ENCODE results near the gene FAM219A.
"Not testable (repeated sequence)": the region's sequence is repeated elsewhere in the genome, so short reads cannot be mapped to it uniquely, and the experiment has no call there.

Gene FAM219A

DNA sequence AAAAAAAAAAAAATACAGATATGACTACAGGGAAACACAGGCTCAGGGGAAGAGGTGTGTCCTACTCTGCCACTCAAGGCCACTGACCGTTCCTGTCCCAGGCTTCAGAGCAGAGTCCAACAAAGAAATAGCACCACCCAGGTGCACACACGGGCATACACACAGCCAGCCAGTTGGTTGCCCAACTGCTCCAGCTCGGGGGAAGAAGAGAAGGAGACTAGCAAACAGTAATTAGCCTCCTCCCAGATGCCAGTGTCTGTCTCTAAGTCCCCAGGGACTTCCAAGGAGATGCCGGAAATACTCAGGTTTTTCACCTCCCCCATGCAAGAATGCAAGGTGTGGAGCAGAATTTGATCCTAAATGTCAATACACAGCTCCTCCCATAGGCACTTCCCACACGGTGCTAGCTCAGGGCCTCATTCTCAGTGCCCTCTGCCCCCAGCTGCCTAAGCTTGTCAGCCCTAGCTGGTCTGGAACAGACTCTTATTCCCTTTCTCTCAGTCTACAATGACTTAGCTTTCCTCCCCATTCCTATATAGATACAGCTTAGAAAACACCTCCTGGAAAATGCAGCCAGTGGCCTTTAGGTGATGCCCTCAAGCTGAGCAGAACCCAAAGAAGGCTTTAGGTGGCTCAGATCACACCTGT, 83.3 kb downstream of the FAM219A start:
- no peak for DNase-seq

DNA sequence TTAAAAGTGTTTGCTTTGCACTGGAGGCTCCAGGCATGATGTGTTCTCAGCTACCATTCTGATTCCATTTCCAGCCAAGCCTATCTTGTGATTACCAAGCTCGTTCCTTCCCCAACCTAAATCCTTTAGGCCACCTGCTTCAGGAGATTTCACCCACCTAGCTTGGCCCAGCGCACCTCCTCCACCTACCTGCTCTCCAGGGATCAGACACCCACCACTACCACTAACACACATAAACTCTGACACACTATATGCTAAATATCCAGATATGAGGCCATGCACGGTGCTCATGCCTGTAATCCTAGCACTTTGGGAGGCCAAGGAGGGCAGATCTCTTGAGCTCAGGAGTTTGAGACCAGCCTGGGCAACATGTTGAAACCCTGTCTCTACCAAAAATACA, 84.0 kb downstream of the FAM219A start:
- DNase-seq: no peak

DNA sequence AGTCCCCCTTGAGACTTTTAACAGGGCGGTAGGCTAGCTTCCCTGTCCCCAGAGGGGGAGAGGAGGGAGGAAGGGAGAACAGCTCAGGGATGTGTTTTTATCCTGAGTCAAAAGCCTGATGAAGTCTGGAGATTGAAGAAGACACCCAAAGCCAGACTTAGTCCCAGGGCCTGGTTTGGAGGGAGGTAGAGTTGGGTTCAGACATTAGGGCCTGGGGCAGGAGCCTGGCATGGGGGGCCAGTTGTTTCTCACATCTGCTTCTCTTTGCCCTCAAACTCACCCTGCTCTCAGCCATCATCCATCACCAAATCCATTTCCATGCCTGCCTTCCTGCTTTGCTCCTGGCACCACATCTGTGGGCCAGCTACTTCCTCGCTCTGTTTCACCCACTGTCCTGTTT, 84.6 kb downstream of the FAM219A start:
- DNase-seq: no peak

DNA sequence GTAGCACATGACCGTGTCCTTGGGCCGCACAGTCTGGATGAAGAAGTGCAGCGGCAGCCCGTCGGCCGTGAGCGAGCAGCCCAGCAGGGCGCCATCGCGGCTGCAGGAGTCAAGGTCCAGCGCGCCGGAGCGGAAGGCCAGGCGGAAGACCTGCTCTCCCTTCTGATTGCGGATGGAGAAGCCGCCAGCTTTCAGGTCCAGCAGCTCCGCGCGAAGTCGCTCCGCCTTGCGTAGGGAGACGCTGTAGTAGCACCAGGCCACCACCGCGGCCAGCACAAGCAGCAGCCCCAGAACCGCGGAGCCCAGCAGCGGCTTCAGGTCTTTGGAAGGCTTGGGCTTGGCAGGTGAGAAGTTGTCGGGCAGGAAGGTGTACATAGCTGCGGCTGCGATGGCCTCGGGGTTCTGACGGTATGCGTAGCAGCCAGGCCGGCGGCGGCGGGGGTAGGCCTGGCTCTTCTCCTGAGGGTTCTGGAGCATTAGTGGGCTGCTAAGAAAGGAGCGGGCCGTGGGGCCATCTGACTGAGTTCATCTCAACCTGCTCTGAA, 85.8 kb downstream of the FAM219A start:
- no peak for DNase-seq

DNA sequence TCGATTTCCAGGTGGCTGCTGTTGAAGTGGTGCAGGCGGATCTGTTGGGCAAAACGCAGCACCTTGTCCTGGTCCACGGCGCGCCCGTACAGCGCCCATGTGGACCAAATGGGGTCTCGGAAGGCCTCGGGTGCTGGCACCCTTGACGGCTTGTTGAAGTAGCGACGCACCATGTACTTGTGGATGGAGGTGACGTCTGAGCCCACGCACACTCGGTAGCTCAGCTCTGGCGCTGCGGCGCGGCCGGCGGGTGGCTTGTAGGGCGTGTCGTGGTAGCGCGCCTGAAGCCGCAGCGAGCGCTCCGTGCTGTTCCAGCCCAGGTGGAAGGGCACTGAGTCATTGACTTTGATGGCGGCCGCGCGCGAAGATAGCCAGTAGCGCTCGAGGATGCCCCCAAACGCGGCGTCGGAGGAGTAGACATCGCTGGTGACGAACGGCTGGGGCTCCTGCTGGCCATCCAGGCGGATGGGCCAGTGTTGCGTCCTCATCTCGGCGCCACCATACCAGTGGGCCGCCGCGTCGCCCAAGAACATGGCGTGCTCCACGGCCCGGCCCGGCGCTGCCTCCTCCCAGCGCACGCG, 86.4 kb downstream of the FAM219A start:
- no peak for DNase-seq

DNA sequence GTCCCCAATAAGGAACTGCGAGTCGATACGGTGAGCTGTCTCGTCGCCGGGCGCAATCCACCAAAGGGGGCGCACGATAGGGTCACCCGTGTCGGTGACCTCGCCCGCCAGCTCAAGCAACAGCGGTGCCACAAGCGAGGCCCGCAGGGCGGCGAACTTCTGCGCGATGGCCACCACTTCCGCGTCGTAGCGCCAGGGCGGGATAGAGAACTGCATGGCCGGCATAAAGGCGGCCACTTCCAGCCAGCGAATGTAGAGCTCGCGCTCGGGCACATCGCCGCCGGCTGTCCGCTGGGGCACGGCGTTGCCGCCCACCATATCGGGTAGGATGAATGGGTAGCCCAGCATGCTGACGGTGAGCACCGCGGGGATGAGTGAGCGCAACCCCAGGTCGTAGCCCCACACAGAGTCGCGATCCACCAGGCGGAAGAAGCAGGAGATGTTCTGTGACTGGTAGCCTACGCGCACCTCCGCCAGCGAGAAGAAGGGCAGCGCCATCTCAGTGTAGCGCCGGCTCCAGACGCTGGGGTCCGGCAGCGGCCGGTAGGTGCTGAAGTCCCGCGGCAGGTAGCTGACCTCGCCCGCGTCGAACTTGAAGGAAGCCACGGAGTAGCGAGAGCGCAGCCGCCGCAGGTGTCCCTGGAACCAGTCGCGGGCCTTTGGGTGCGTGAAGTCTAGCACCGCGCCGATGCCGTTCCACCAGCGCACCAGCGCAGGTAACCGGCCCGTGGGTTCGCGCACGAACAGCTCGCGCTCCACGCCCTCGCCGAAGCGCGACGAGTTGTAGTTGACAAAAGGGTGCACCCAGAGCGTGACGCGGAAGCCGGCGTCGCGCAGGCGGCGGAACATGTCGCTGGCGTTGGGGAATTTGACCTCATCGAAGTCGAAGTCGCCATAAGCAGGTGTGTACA, 87.1 kb downstream of the FAM219A start:
- peak; percentile 28 to 36 for DNase-seq

DNA sequence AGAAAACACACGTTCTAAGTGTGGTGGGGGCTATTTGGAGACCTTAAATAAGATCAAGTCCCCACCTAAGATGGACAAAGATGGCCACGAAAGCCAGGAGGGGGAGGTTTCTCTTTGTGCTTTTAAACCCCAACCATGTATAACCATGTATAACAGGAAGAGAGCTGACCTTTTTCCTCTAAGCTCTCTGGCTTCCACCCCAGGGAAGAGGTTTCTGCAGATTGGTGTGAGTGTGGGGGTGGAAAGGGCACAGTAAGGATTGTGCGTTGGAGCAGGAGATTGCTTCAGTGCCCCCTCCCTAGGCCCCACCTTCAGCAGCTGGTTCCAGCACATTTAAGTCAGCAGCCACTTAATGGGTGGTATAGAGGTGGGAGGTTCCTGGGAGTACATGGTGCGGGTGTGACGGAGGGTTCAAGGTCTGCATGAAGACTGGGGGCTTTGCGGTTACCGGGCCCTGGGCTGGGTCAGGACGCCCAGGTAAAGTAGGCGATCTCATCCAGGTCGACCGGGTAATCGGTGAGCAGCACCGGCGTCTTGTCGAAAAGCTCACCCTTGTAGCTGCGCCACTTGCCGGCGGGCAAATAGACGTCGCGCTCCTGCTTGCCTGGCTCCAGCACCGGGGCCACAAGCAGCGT, 87.9 kb downstream of the FAM219A start:
- no peak for DNase-seq

DNA sequence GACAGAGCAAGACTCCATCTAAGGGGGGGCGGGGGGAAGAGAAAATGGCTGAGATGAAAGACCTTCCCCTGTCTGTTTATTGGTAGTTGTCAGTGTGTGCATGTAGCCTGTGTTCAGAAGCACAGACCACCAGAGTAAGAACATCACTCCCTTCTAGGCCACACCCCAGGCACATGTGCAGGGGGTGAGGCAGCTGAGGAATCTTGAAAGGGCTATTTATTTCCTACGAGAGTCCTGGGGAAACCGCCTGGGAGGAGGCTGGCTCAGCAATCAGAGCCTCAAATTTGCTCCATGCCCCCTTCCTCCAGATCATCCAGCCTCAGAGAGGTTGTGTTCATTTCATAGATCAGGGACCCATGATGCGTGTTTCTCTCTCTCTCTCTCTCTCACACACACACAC, 88.7 kb downstream of the FAM219A start:
- DNase-seq: no peak

DNA sequence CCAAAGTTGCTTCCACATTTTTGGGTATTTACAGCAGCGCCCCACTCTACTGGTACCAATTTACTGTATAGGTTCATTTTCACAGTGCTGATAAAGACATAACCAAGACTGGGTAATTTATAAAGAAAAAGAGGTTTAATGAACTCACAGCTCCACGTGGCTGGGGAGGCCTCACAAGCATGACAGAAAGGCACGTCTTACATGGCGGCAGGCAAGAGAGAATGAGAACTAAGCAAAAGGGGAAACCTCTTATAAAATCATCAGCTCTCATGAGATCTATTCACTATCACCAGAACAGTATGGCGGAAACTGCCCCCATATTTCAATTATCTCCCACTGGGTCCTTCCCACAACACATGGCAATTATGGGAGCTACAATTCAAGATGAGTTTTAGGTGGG, 89.6 kb downstream of the FAM219A start:
- DNase-seq: not testable (repeated sequence)

DNA sequence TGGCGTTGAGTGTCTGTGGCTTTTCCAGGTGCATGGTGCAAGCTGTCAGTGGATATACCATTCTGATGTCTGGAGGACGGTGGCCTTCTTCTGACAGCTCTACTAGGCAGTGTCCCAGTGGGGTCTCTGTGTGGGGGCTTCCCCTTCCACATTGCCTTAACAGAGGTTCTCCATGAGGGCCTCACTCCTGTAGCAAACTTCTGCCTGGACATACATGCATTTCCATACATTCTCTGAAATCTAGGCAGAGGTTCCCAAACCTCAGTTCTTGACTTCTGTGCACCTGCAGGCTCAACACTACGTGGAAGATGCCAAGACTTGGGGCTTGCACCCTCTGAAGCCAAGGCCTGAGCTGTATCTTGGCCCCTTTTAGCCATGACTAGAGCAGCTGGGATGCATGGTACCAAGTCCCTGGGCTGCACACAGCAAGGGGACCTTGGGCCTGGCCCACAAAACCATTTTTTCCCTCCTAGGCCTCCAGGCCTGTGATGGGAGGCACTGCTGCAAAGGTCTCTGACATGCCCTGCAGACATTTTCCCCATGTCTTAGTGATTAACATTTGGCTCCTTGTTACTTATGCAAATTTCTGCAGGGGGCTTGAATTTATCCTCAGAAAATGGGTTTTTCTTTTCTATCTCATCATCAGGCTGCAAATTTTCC, 90.5 kb downstream of the FAM219A start:
- DNase-seq: not testable (repeated sequence)

DNA sequence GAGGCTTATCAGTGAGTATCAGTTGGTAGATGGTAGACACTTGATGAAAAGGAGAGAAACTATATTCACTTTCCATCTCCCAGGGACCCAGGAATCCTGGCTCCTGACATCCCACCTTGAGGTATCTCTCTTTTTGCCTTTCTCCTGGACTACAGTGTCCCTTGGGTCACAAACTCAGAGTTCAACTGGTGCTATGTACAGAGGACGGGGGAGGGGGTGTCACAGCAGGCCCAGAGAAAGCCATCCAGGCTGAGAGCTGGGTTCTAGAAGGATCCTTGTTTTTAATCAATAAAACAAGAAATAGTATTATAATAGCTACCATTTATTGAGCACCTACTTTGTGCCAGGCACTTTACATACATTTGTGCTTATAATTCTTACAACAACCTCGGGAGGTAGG, 92.0 kb downstream of the FAM219A start:
- DNase-seq: no peak

DNA sequence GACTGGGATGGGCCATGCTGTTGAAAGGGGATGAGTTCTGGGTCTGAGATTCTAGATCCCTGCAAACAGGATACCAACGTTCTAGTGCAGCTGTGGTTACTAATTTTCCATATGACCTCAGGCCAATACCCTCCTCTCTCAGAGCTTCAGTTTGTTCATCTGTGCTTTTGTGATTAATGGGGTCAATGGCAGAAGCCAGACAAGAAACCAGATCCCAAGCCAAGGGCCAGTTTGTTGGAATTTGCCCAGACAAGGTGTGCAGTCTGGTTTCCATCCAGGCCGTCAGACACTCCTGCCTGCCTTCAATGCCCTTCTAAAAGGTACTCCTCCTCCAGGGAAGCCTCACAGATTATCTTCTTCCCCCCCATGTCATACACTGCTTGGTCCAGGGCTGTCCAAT, 93.1 kb downstream of the FAM219A start:
- no peak for DNase-seq

DNA sequence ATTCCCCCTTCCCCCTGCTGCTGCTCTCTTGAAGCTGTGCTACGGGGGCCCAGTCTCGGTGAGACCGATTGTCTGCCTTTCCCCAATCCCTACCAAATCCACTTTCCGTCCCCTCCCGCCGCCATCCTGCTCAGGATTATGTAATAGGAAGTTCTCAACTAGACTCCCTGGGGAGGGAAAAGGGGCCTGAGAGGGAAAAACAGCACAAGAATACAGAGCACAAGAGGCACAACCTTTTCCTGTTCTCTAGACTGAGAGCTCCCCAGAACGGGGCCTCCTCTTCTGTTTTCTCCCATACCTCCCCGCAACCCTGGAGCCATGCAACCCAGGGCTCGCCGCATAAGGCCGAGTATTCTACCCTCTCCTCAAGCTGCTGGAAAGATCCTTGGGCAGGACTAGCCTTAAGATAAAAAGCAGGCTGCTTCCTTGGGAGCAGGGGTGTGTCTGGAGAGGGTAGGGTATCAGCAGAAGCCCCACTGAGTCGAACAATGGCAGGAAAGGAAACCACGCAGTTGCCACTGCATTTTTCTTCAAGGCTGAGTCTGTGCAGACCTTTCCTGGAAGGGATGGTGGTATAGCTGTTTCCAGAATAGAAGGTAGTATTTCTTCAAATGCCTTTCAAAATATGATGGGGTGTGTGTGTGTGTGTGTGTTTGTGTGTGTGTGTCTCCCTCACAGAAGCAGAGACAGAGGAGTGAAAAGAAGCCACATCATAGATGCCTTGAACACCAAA, 94.6 kb downstream of the FAM219A start:
- DNase-seq: no peak

DNA sequence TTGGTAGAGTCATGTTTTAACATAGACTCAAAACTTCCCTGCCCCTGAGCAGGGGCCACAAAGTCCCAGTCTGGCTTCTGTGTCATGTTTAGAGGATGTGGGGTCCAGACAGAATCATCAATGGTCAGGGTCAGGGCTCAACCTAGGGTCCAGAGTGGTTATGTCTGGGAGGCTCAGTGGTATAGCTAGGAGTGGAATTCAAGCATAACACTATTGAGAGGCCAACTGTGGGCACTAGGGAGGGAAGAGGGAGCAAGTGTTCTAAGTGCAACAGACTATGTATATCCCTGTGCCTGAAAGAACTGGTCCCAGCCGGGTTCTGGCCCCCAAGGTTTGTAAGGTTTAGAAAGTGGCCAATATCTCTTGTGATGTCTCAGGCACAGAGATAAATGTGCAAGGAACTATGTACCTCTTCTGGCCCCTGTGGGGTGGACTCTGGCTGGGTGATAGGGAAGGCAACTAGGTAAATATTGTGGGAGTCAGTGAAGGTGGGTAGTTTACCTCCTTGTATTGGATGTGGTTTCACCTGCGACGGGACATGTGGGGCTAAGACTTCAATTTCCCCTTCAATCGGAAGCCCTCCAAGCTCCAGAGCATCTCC, 95.7 kb downstream of the FAM219A start:
- no peak for DNase-seq

DNA sequence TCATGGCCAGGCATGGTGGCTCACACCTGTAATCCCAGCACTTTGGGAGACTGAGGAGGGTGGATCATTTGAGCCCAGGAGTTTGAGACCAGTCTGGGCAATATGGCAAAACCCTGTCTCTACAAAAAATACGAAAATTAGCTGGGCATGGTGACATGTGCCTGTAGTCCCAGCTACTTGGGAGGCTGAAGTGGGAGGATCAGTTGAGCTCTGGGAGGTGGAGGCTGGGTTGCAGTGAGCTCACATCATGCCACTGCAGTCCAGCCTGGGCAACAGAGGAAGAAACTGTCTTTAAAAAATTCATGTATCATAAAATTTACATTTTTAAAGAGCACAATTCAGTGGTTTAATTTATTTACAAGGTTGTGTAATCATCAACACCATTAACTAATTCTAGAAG, 105.4 kb downstream of the FAM219A start:
- not testable (repeated sequence) for DNase-seq

DNA sequence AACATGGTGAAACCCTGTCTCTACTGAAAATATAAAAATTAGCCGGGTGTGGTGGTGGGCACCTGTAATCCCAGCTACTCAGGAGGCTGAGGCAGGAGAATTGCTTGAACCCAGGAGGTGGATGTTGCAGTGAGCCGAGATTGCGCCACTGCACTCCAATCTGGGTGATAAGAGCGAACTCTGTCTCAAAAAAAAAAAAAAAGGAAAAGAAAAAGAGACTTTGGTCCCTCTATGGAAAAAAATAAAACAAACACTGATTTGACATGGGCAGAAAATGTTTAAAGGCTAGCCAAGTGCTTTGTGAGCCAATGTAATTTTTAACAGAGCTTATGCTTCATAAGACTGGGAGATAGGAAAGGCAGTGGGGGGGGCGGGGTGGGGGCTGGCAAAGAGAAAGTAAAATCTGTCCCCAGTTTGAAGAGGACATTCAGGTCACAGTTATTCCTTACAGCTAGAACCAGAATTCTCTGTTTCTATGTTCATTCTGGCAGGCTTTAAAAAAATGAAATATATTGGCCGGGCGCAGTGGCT, 106.2 kb downstream of the FAM219A start:
- DNase-seq: not testable (repeated sequence)

DNA sequence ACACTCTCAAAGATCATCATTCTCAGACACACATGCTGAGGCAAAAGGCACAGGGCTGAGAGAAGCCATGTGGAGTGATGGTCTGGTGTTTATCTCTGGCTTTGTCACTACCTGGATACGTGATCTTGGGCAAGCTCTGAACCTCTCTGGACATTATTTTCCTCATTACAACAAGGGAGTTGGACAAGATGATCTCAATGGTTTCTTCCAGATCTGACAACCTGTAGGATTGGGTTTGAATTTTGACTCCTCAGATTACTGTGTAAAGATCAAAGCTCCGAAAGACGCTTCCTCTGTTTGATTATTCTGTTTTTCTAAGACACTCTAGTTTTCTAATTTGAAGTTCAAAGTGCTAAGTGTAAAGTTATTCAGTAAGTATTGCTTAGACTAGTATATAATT, 109.0 kb downstream of the FAM219A start:
- no peak for DNase-seq
